ENCODE data around the gene IL17RA.

GRCh38 chr22:17164392-17165024 lies 79.7 kb downstream of the IL17RA start:
- TF ChIP-seq CTCF (IDR thresholded peaks at IDR 0.05) (no peak), EP300 (IDR thresholded peaks at IDR 0.05) (no peak)

Measured in tibial nerve (tissue), 4 donors.